H1 (cell line): ENCODE results near the gene TMEM165. TPM values are rescaled to one million over a fixed set of nuclear protein-coding genes. Genes with fewer than 3 reads are reported as not detected.

Source experiments
- EZH2 ChIP-seq: fragments of 200-600 bp; sonication (generic); IDR thresholded peaks from 2 replicates; pipeline ENCODE4 v1.7.1; 2012; ENCODE audit warnings: low read depth, mild to moderate bottlenecking, moderate library complexity, low read length, inconsistent platforms; ENCODE audit not compliant: severe bottlenecking
- KDM5A ChIP-seq: fragments of 200-600 bp; IDR thresholded peaks from 2 replicates; pipeline ENCODE4 v1.7.1; 2012; ENCODE audit warnings: mild to moderate bottlenecking, low read length, inconsistent platforms, mixed read lengths
- POLR2A ChIP-seq, 2 experiments: IDR thresholded peaks; 1 replicate in 1 of 2; 2 replicates in 1 of 2; pipeline ENCODE4 v1.6.1; 2011; ENCODE audit warnings: low read depth in 2 of 2, low read length in 2 of 2, mild to moderate bottlenecking in 2 of 2; ENCODE audit errors: control extremely low read depth in 1 of 2
- SIRT6 ChIP-seq: IDR thresholded peaks from one replicate; pipeline ENCODE4 v1.7.1; 2012; ENCODE audit warnings: low read length, inconsistent platforms
- TBP ChIP-seq: IDR thresholded peaks from 2 replicates; pipeline ENCODE4 v1.6.1; 2011; ENCODE audit warnings: low read depth, low read length, improper control_type of control experiment
- TCF12 ChIP-seq: IDR thresholded peaks from 2 replicates; pipeline ENCODE4 v1.6.1; 2011; ENCODE audit warnings: low read depth, mild to moderate bottlenecking, low read length
- polyA plus RNA-seq, 7 experiments: library from polyadenylated mRNA; depleted of rRNA in 3 of 7; stranded (reverse) in 5 of 7; unstranded in 2 of 7; fragments of >200 nt in 5 of 7; fragments of 200-250 nt in 2 of 7; gene quantifications; 1 replicate in 5 of 7; 2 replicates in 1 of 7; 4 replicates in 1 of 7; pipeline versions ENCODE4 v1.2.1 to v1.2.3, GENCODE V29; 2011 to 2013; ENCODE audit warnings: missing spikeins in 2 of 7, mixed read lengths in 2 of 7
- total RNA-seq: library from RNA; stranded (reverse); fragmentation: NEBNext Ultra II Directional; extraction: Animal tissue kit (Norgen Biotek cat#: 25700); gene quantifications from 2 replicates; pipeline ENCODE4 v1.2.1, GENCODE V29; 2021
- TF ChIP-seq, protein P1 (sequence below): IDR thresholded peaks from 2 replicates; pipeline ENCODE4 v1.6.1; 2011; ENCODE audit warnings: low read depth, mild to moderate bottlenecking, low read length; ENCODE audit not compliant: insufficient read depth

The TMEM165 gene
- total and polyA plus RNA-seq, 2 of the 8 experiments (the other 6 are each of a cell fraction or from before 2014, with no cell fraction given): 85.5 to 125 TPM

DNA sequence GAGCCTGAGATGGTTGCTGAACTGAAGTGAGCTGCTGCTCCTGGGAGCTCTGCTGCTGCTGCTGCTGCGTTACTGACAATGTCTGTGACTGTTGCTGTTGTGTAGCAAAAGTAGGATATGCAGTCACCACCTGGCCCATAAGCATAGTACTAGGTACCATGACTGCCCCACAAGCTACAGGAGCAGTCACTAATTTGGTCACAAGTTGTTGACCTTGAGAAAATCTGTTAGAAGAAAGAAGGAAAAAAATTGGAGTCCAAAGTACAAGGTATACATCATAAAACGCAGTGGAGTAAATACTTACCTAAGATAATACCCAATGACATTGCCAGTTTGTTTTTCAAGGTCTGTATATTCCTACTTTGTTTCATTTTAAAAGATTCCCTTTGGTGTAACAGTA is 42.6 kb downstream of the TMEM165 start (continued):
- no peak for TF ChIP-seq KDM5A
- TF ChIP-seq, protein P1, sequence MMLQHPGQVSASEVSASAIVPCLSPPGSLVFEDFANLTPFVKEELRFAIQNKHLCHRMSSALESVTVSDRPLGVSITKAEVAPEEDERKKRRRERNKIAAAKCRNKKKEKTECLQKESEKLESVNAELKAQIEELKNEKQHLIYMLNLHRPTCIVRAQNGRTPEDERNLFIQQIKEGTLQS: no peak
- no peak for TF ChIP-seq SIRT6
- TF ChIP-seq EZH2: no peak
- no peak for TF ChIP-seq TBP
- no peak for TF ChIP-seq TCF12
- no peak for TF ChIP-seq POLR2A (IDR thresholded peaks at IDR 0.05; ENCODE audit: control extremely low read depth in 1 of 2, low read depth in 2 of 2, low read length in 2 of 2)
